Astrocyte (in vitro differentiated cells and primary cell): ENCODE measurements around the gene CILP2.

Source experiments
- CTCF ChIP-seq: IDR thresholded peaks from 2 replicates; pipeline ENCODE4 v1.5.1; 2011; ENCODE audit warnings: low read depth, mild to moderate bottlenecking, inconsistent platforms, low read length, moderate library complexity; ENCODE audit not compliant: insufficient read depth
- EZH2 ChIP-seq: IDR thresholded peaks from 2 replicates; pipeline ENCODE4 v1.6.1; 2012; ENCODE audit warnings: mild to moderate bottlenecking, low read length, inconsistent platforms; ENCODE audit not compliant: insufficient read depth

- TF ChIP-seq CTCF: no peak
- no peak for TF ChIP-seq EZH2
Measured at GRCh38 chr19:19543640-19544039, 5.6 kb downstream of the CILP2 start.
